GM12873 (cell line): ENCODE measurements around the gene MNT.

Source experiments
- CTCF ChIP-seq: IDR thresholded peaks from 2 replicates; pipeline ENCODE4 v1.5.1; 2012; ENCODE audit warnings: low read depth, mild to moderate bottlenecking, moderate library complexity, low read length, control low read depth; ENCODE audit not compliant: insufficient read depth; ENCODE audit errors: missing control alignments

MNT gene

GRCh38 chr17:2362016-2362415 lies 38.8 kb downstream of the MNT start:
- TF ChIP-seq CTCF = no peak

GRCh38 chr17:2361010-2361760 lies 39.7 kb downstream of the MNT start:
- TF ChIP-seq CTCF = no peak

GRCh38 chr17:2357931-2358434 lies 42.9 kb downstream of the MNT start:
- TF ChIP-seq CTCF = no peak

GRCh38 chr17:2357237-2357636 lies 43.6 kb downstream of the MNT start:
- no peak for TF ChIP-seq CTCF

GRCh38 chr17:2354311-2354710 lies 46.5 kb downstream of the MNT start:
- no peak for TF ChIP-seq CTCF

- TF ChIP-seq CTCF = no peak
These were observed 49.6 kb downstream of the MNT start for GRCh38 chr17:2351269-2351668.

- TF ChIP-seq CTCF = no peak
These were observed 52.8 kb downstream of the MNT start for GRCh38 chr17:2347805-2348685.
